ENCODE measurements around the gene CDC42BPA. TPM values are rescaled to one million over a fixed set of nuclear protein-coding genes. Genes with fewer than 3 reads are reported as not detected.

The CDC42BPA gene
- total RNA-seq, 1 experiment from 2014 or later: 30.1 TPM

- H3K36me3 Mint-ChIP-seq (ENCODE audit: insufficient read depth in 1 of 3, low read depth in 3 of 3): peaks cover 4 to 14% (median 9%) of the 10 kb centered on the region in 3 experiments; a peak in 4 of 7 replicates
- H2BK5ac ChIP-seq (ENCODE audit: insufficient read length, low read length): no peak overlapping the region
- DNase-seq: peak; percentile 25
Observed at GRCh38 chr1:226994586-226995364, 323.5 kb downstream of the CDC42BPA start.

More at GRCh38 chr1:226994586-226995364, 323.5 kb downstream of the CDC42BPA start:
- no peak overlapping the region for H3K9ac ChIP-seq (ENCODE audit: extremely low read depth, insufficient read length, low read length)
- H3K27me3 ChIP-seq (ENCODE audit: insufficient read depth, low read length): no peaks in the 10 kb centered on the region
- no peak overlapping the region for H3K18ac ChIP-seq (ENCODE audit: insufficient read length, low read depth, low read length)
- no peak overlapping the region for H2BK120ac ChIP-seq (ENCODE audit: low read depth, low read length, poor library complexity, severe bottlenecking)
- no peak overlapping the region for H3K14ac ChIP-seq (ENCODE audit: insufficient read depth, low read length)
- no peak overlapping the region for H2BK15ac ChIP-seq (ENCODE audit: low read depth, low read length)
- H4K5ac ChIP-seq (ENCODE audit: insufficient read length, low read depth, low read length): no peak overlapping the region
- no peak overlapping the region for H3K56ac ChIP-seq (ENCODE audit: insufficient read length, low read depth, low read length)
- Mint-ChIP-seq H3K4me3 (no peak overlapping the region), H3K27me3 (ENCODE audit: low read depth) (no peaks in the 10 kb centered on the region), H3K9me3 (peaks cover 0 to 4% of the 10 kb centered on the region in 2 experiments; a peak in 1 of 5 replicates), H3K27ac (peak overlapping the region in 2 of 3 experiments; percentile 65 to 75; a peak in 4 of 7 replicates), H3K4me1 (peaks cover 30 to 45% of the 10 kb centered on the region in 2 experiments)
- 0 out of 2 replicates have a peak, but pooled peaks cover 2% of the 10 kb centered on the region for H3K4me1 ChIP-seq (ENCODE audit: insufficient read depth, low read length)
- no peak overlapping the region for H4K91ac ChIP-seq (ENCODE audit: insufficient read length, low read depth, low read length)
- H2BK20ac ChIP-seq (ENCODE audit: low read depth, low read length, poor library complexity, severe bottlenecking): no peak overlapping the region
- no peak overlapping the region for H3K4me2 ChIP-seq (ENCODE audit: insufficient read depth, insufficient read length, low read length)
- no CpG with 5 or more reads among the region's 18 CpGs for WGBS (ENCODE audit: extremely low coverage, insufficient read length, low lambda C conversion rate)
- H3K23me2 ChIP-seq (ENCODE audit: insufficient read length, low read depth, low read length, poor library complexity, severe bottlenecking): no peaks in the 10 kb centered on the region
- TF ChIP-seq CTCF (conservative IDR thresholded peaks at IDR 0.05): no peak
- H3K79me2 ChIP-seq (ENCODE audit: insufficient read depth, low read length): no peaks in the 10 kb centered on the region
- H2AK5ac ChIP-seq (ENCODE audit: insufficient read length, low read length): no peak overlapping the region
- no peak overlapping the region for H3K4ac ChIP-seq (ENCODE audit: low read depth, low read length)
- H3K9me3 ChIP-seq (ENCODE audit: control insufficient read depth, low read depth, low read length): no peaks in the 10 kb centered on the region
- no peak overlapping the region for H3T11ph ChIP-seq (ENCODE audit: low read length)
- H4K20me1 ChIP-seq (ENCODE audit: control insufficient read depth, insufficient read depth, insufficient read length): no peaks in the 10 kb centered on the region
- no peak overlapping the region for H2AFZ ChIP-seq (ENCODE audit: low read length)
- H3K23ac ChIP-seq (ENCODE audit: insufficient read length, low read depth, low read length): no peak overlapping the region
- no peaks in the 10 kb centered on the region for H3K79me1 ChIP-seq (ENCODE audit: insufficient read depth, low read depth, low read length, poor library complexity, severe bottlenecking)
- H2BK12ac ChIP-seq (ENCODE audit: insufficient read length, low read depth, low read length): no peak overlapping the region
- H3K27ac ChIP-seq (ENCODE audit: insufficient read length, low read depth, low read length): no peak overlapping the region
- H4K8ac ChIP-seq (replicated peaks; ENCODE audit: insufficient read length, low read depth, low read length): no peak overlapping the region

Data from H9 (cell line).